Liver (tissue), 9 donors: ENCODE data around the gene TANC1. TPM values are rescaled to one million over a fixed set of nuclear protein-coding genes. Genes with fewer than 3 reads are reported as not detected.

Experiments used
- DNase-seq: peaks from one replicate; pipeline ENCODE4 v3.0.0-alpha.2; 2017; ENCODE audit warnings: low spot score
- H3K27ac ChIP-seq, 2 donors: one replicate each; pipeline ENCODE4 v1.7.0; 2013; ENCODE audit warnings: inconsistent platforms in 2 of 2, low read length in 2 of 2, control low read depth in 1 of 2, low read depth in 1 of 2, mild to moderate bottlenecking in 1 of 2
- H3K27me3 ChIP-seq, 4 donors: one replicate each; pipeline versions ENCODE4 v1.6.1 to v1.7.0; 2013; ENCODE audit warnings: low read length in 3 of 4, inconsistent platforms in 1 of 4, mild to moderate bottlenecking in 1 of 4, moderate library complexity in 1 of 4; ENCODE audit not compliant: control insufficient read depth in 4 of 4, insufficient read depth in 4 of 4
- H3K36me3 ChIP-seq, 4 donors: one replicate each; pipeline versions ENCODE4 v1.6.1 to v1.7.0; 2013; ENCODE audit warnings: low read length in 3 of 4, mild to moderate bottlenecking in 3 of 4, low read depth in 1 of 4, moderate library complexity in 1 of 4; ENCODE audit not compliant: control insufficient read depth in 4 of 4, insufficient read depth in 3 of 4
- H3K4me1 ChIP-seq, 4 donors: one replicate each; pipeline versions ENCODE4 v1.6.1 to v1.7.0; 2013; ENCODE audit warnings: low read length in 3 of 4, mild to moderate bottlenecking in 3 of 4, moderate library complexity in 1 of 4; ENCODE audit not compliant: control insufficient read depth in 4 of 4, insufficient read depth in 4 of 4
- H3K4me3 ChIP-seq, 3 donors: one replicate each; pipeline versions ENCODE4 v1.6.1 to v1.7.0; 2013; ENCODE audit warnings: low read length in 3 of 3, control low read depth in 1 of 3, low read depth in 1 of 3, mild to moderate bottlenecking in 1 of 3
- H3K9ac ChIP-seq, 2 donors: one replicate each; pipeline ENCODE4 v1.7.0; 2013; ENCODE audit warnings: low read length in 2 of 2, mild to moderate bottlenecking in 2 of 2, moderate library complexity in 2 of 2, control low read depth in 1 of 2, low read depth in 1 of 2
- H3K9me3 ChIP-seq, 4 donors: one replicate each; pipeline versions ENCODE4 v1.6.1 to v1.7.0; 2013; ENCODE audit warnings: low read length in 3 of 4; ENCODE audit not compliant: control insufficient read depth in 4 of 4
- ATF3 ChIP-seq: IDR thresholded peaks from 2 replicates; pipeline ENCODE4 v1.6.1; 2016; ENCODE audit warnings: antibody characterized with exemption
- CTCF ChIP-seq: fragments of 150-350 bp; IDR thresholded peaks from 2 replicates; pipeline ENCODE4 v1.5.1; 2017; ENCODE audit warnings: improper control_type of control experiment, low read depth, low read length; ENCODE audit not compliant: missing input control
- EGR1 ChIP-seq, 2 donors: IDR thresholded peaks; 2 replicates each; pipeline ENCODE4 v1.6.1; 2016 to 2018; ENCODE audit warnings: antibody characterized with exemption in 2 of 2, low read depth in 2 of 2
- FOXA1 ChIP-seq: IDR thresholded peaks from 2 replicates; pipeline ENCODE4 v1.6.1; 2016; ENCODE audit warnings: antibody characterized with exemption
- FOXA2 ChIP-seq: IDR thresholded peaks from 2 replicates; pipeline ENCODE4 v1.6.1; 2016; ENCODE audit warnings: antibody characterized with exemption
- GABPA ChIP-seq, 2 donors: IDR thresholded peaks in 1 of 2; conservative IDR thresholded peaks in 1 of 2; 2 replicates each; pipeline ENCODE4 v1.6.1; 2016; ENCODE audit warnings: antibody characterized with exemption in 2 of 2, mild to moderate bottlenecking in 1 of 2, moderate library complexity in 1 of 2
- HNF4A ChIP-seq, 2 donors: conservative IDR thresholded peaks; 2 replicates each; pipeline ENCODE4 v1.6.1; 2016; ENCODE audit warnings: antibody characterized with exemption in 2 of 2, mild to moderate bottlenecking in 2 of 2
- HNF4G ChIP-seq: IDR thresholded peaks from 2 replicates; pipeline ENCODE4 v1.6.1; 2016; ENCODE audit warnings: antibody characterized with exemption
- JUND ChIP-seq, 2 donors: IDR thresholded peaks; 2 replicates each; pipeline ENCODE4 v1.6.1; 2016; ENCODE audit warnings: antibody characterized with exemption in 2 of 2
- MAX ChIP-seq: IDR thresholded peaks from 2 replicates; pipeline ENCODE4 v1.6.1; 2016; ENCODE audit warnings: antibody characterized with exemption
- NR2F2 ChIP-seq: IDR thresholded peaks from 2 replicates; pipeline ENCODE4 v1.6.1; 2016; ENCODE audit warnings: antibody characterized with exemption
- RAD21 ChIP-seq, 2 donors: IDR thresholded peaks; 2 replicates each; pipeline ENCODE4 v1.6.1; 2016; ENCODE audit warnings: antibody characterized with exemption in 2 of 2, mild to moderate bottlenecking in 2 of 2
- REST ChIP-seq: IDR thresholded peaks from 2 replicates; pipeline ENCODE4 v1.6.1; 2016; ENCODE audit warnings: antibody characterized with exemption, mild to moderate bottlenecking
- RXRA ChIP-seq, 2 donors: IDR thresholded peaks; 2 replicates each; pipeline ENCODE4 v1.6.1; 2017 to 2018; ENCODE audit warnings: antibody characterized with exemption in 2 of 2, mild to moderate bottlenecking in 1 of 2
- SP1 ChIP-seq: IDR thresholded peaks from 2 replicates; pipeline ENCODE4 v1.6.1; 2018; ENCODE audit warnings: antibody characterized with exemption, mild to moderate bottlenecking
- TAF1 ChIP-seq: conservative IDR thresholded peaks from 2 replicates; pipeline ENCODE4 v1.6.1; 2016; ENCODE audit warnings: antibody characterized with exemption, mild to moderate bottlenecking
- YY1 ChIP-seq: IDR thresholded peaks from 2 replicates; pipeline ENCODE4 v1.6.1; 2016; ENCODE audit warnings: antibody characterized with exemption, mild to moderate bottlenecking
- ZBTB33 ChIP-seq: IDR thresholded peaks from 2 replicates; pipeline ENCODE4 v1.6.1; 2016; ENCODE audit warnings: antibody characterized with exemption
- WGBS: extraction: QIAGEN DNeasy Blood & Tissue Kit; methylation state at CpG from one replicate; pipeline ENCODE4 v1.1.7; 2013; 5-methylcytosine and 5-hydroxymethylcytosine counted together
- polyA plus RNA-seq, 2 donors: library from polyadenylated mRNA; stranded (reverse) in 1 of 2; unstranded in 1 of 2; fragments of 200-250 nt in 1 of 2; fragments of >200 nt in 1 of 2; fragmentation: Nextera tagmentation in 1 of 2; extraction: Ambion mirVana in 1 of 2; gene quantifications; one replicate each; pipeline versions ENCODE4 v1.2.1 to v1.2.3, GENCODE V29; 2013 to 2015
- total RNA-seq, 2 donors: library from RNA; depleted of rRNA; stranded (reverse); fragments of >200 nt; gene quantifications; one replicate each; pipeline ENCODE4 v1.2.3, GENCODE V29; 2014
- donor health status: healthy.
- donor health status: healthy.
- donor health status: healthy.
- donor health status: healthy.
- donor health status: healthy.

Gene TANC1
- total and polyA plus RNA-seq, 4 donors = 3.7 to 17.7 (median 5.2) TPM

GRCh38 chr2:159098361-159098760 is 129.9 kb downstream of the TANC1 start:
- H3K36me3 ChIP-seq = no peaks in the 10 kb centered on the region
- H3K27ac ChIP-seq = peak overlapping the region; percentile 40 to 43
- H3K9ac ChIP-seq = no peak overlapping the region
- no peak overlapping the region for H3K4me3 ChIP-seq
- peaks cover 0 to 10% (median 2%) of the 10 kb centered on the region in 4 donors for H3K4me1 ChIP-seq
- no peak for DNase-seq
- no peak for TF ChIP-seq ATF3
- TF ChIP-seq FOXA1 = no peak
- H3K9me3 ChIP-seq = peaks cover 0 to 3% (median 1%) of the 10 kb centered on the region in 4 donors
- WGBS = 88% methylated on average over 3 of the region's 3 CpGs
- H3K27me3 ChIP-seq = no peaks in the 10 kb centered on the region

GRCh38 chr2:159098921-159099411 is 130.5 kb downstream of the TANC1 start:
- H3K27ac ChIP-seq = peak overlapping the region; percentile 32 to 40
- peaks cover 0 to 3% (median 1%) of the 10 kb centered on the region in 4 donors for H3K9me3 ChIP-seq
- H3K36me3 ChIP-seq = no peaks in the 10 kb centered on the region
- no peak overlapping the region for H3K4me3 ChIP-seq
- no peak for DNase-seq
- no peak overlapping the region for H3K9ac ChIP-seq
- 25% methylated on average over 3 of the region's 3 CpGs for WGBS
- H3K27me3 ChIP-seq = no peaks in the 10 kb centered on the region
- H3K4me1 ChIP-seq = peaks cover 0 to 10% (median 2%) of the 10 kb centered on the region in 4 donors
- TF ChIP-seq NR2F2 (peak; percentile 96), REST (no peak), EGR1 (IDR thresholded peaks at IDR 0.05; ENCODE audit: low read depth in 2 of 2) (no peak), TAF1 (no peak), FOXA1 (no peak), YY1 (no peak), GABPA (IDR thresholded peaks at IDR 0.05 in 1 of 2, conservative IDR thresholded peaks at IDR 0.05 in 1 of 2) (peak in 1 of 2 donors; percentile 42), CTCF (no peak), FOXA2 (no peak), ATF3 (no peak), HNF4G (no peak), SP1 (peak; percentile 49), JUND (IDR thresholded peaks at IDR 0.05) (no peak), RXRA (IDR thresholded peaks at IDR 0.05) (peak in 1 of 2 donors; percentile 43), HNF4A (conservative IDR thresholded peaks at IDR 0.05) (peak; percentile 24 to 41), ZBTB33 (no peak), RAD21 (IDR thresholded peaks at IDR 0.05) (peak in 1 of 2 donors; percentile 40), MAX (peak; percentile 7)
